HK-2 (cell line): ENCODE data around the gene B9D1.

ENCODE experiments used
- DNase-seq: peaks from one replicate; pipeline ENCODE4 v3.0.0-alpha.2; 2018; ENCODE audit not compliant: unreplicated experiment

The B9D1 gene

DNA sequence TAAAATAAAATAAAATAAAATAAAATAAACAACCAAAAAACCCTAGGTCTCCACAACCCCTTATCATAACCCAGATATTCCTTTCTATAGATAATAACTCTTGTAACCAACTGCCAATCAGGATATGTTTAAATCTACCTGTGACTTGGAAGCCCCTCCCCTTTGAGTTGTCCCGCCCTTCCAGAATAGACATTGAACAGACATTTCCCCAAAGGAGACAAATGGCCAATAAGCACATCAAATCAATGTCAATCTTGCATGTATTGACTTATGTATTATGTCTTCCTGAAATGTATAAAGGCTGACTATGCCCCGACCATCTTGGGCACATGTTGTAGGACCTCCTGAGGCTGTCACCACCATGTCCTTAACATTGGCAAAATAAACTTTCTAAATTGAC is 14.3 kb upstream of the B9D1 start:
- no peak for DNase-seq

- no peak for DNase-seq
These were observed 13.2 kb upstream of the B9D1 start for GRCh38 chr17:19375732-19376131.

GRCh38 chr17:19374136-19374535 is 11.6 kb upstream of the B9D1 start:
- no peak for DNase-seq

- no peak for DNase-seq
These were observed 10.5 kb upstream of the B9D1 start for GRCh38 chr17:19372866-19373504.

GRCh38 chr17:19372439-19372838 is 9.9 kb upstream of the B9D1 start:
- DNase-seq = no peak

GRCh38 chr17:19372011-19372370 is 9.5 kb upstream of the B9D1 start:
- no peak for DNase-seq

GRCh38 chr17:19371259-19372010 is 8.9 kb upstream of the B9D1 start:
- no peak for DNase-seq

- DNase-seq = no peak
These were observed 8.0 kb upstream of the B9D1 start for GRCh38 chr17:19370493-19370960.

- no peak for DNase-seq
These were observed 7.4 kb upstream of the B9D1 start for GRCh38 chr17:19369846-19370492.

DNA sequence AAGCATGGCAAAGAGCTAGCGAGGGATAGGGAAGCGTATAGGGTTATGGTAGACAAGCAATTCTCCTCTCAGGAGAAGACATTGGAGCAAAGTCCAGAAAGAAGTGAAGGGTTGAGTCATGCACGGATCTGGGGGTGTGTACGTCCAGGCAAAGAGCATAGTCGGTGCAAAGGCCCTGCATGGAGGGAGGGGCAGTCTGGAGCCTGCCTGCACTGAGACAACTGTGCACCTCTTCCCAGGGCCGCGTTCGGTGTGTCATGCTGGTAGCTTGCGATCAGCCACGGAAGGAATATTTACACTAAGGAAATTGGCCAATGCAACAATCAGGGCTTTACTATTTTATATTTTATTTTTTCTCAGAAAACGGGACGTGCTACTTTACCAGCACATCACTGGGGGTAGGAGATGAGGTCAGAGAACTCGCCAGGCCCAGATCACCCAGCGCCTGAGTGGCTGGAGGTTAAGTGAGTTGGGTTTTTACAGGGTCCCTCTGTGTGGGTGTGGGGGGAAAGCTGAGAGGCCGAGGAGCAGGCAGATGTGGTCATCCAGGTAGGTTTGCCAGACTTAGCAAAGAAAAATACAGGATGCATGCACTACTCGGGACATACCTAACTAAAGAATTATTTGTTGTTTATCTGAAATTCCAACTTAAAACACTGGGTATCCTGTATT is 6.7 kb upstream of the B9D1 start:
- DNase-seq = no peak

- no peak for DNase-seq
These were observed 5.7 kb upstream of the B9D1 start for GRCh38 chr17:19368229-19368628.

DNA sequence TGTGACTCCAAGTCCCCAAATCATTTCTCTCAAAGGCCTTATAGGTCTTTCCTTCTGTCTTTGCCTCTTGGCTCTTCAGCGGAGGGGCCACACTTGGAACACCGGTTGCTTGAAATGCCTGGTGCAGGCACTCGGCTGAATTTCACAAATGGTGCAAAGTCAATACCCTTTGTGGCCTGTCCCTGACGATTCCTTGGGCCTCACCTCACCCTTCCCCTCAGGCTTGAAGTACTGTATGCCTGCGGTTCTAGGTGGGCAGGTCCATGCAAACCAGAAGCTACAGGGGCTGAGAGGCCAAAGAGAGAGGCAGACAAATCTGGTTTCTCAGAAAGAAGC is 4.1 kb upstream of the B9D1 start:
- DNase-seq = no peak

DNA sequence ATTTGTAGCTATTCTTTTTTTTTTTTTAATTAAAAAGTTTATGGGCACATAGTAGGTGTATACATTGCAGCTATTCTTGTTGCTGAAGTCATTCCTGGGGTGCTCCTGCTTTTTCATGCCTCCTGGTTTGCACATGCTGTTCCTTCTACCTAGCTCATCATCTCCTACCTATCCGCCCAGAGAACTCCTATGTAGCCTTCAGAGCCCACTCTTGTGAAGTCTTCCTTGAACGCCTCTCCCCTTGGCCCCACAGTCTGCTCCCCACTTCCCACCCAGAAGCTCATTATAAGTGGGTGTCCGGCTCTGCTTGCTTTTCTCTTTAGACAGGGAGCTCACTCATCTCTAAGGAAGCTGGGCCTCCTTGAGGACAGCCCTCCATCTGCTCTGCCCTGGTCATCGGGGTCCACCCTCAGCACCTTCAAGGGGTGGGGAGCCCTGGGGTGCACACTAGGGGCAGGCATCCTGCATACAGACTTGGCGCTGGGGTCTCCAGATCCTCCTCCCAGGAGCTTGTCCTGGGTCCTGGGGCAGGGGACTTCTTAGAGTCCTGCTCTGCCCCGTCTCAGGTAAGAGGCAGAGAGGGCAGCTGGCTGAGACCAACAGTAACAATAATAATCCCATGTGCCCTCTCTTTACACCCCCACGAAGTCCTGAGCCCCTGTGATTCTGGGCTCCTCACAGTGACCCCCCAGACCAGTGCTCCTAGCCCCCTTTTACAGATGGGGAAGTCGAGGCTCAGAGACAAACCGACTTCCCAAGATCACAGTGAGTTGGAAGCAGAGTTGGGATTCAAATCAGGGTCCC is 3.5 kb upstream of the B9D1 start:
- DNase-seq = no peak

DNA sequence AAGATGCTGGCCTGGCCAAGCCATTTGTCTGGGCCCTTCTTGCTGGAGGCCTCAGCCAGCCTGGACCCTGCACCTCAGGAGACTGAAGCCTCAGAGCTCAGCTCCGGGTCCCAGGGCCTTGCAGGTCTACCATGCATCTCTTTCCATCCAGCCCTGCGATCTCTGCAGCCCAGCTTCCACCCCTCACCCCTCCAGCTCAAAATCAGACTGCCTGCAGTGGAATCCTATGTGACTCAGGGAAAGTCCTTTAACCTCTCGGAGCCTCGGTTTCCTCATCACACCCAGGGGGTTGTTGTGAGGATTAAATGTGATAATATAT is 2.9 kb upstream of the B9D1 start:
- no peak for DNase-seq

- no peak for DNase-seq
These were observed 2.4 kb upstream of the B9D1 start for GRCh38 chr17:19364699-19365498.

- no peak for DNase-seq
These were observed 1.0 kb upstream of the B9D1 start for GRCh38 chr17:19363460-19364035.

- DNase-seq = no peak
These were observed 553 bp upstream of the B9D1 start for GRCh38 chr17:19363114-19363438.

GRCh38 chr17:19361944-19362276 is 613 bp downstream of the B9D1 start:
- no peak for DNase-seq

DNA sequence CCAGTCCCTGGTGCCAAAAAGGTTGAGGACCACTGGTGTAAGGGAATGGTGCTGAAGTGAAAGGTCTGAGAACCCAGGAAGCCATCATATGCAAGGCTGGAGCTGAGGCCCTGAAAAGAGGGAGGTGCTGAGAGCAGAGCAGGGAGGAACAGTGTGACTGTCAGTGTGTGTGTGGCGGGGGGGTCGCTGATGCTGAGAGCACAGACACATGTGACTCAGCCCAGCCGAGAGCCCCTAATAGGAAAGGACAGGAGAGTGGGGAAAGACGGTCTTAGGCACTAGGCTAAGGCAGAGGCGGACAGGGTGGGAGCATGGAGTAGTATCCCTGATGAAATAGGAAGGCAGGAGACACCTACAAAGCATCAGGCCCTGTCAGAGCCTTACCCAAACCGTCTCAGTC is 1.2 kb downstream of the B9D1 start:
- no peak for DNase-seq

DNA sequence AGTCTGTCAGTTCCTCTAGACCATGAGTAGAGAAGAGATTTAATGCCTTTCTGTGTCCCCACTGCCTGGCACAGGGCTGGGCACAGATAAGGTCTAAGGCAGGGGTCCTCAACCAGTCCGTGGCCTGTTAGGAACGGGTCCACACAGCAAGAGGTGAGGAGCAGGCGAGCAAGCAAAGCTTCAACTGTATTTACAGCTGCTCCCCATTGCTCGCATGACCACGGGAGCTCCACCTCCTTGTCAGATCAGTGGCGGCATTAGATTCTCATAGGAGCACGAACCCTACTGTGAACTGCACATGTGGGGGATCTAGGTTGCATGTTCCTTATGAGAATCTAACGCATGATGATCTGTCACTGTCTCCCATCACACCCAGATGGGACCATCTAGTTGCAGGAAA is 1.8 kb downstream of the B9D1 start:
- no peak for DNase-seq

DNA sequence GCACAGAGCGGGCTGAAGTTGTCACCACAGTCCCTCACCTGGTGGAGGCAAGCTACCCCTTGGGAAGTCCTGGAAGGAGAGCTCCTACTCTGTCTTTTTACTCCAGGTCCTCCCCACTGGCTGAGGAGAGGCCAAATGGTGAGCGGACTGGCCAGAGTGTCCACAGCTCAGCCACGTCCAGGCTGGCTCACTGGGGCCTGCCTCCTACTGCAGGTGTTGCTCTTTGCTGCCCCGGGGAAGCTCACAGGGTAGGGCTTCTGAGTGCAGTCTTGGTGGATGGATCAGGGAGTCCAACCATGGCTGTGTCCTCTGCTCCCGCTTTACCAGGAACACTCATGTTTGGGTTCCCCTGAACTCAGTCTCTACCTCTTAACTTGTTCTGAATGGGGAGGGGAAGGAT is 2.7 kb downstream of the B9D1 start:
- DNase-seq = no peak
